ENCODE data around the gene PLEK. TPM values are rescaled to one million over a fixed set of nuclear protein-coding genes. Genes with fewer than 3 reads are reported as not detected.

Gene PLEK
- total and polyA plus RNA-seq, 10 of the 15 experiments (the other 5 are each of a cell fraction or from before 2014, with no cell fraction given): 229 to 804 (median 362) TPM

DNA sequence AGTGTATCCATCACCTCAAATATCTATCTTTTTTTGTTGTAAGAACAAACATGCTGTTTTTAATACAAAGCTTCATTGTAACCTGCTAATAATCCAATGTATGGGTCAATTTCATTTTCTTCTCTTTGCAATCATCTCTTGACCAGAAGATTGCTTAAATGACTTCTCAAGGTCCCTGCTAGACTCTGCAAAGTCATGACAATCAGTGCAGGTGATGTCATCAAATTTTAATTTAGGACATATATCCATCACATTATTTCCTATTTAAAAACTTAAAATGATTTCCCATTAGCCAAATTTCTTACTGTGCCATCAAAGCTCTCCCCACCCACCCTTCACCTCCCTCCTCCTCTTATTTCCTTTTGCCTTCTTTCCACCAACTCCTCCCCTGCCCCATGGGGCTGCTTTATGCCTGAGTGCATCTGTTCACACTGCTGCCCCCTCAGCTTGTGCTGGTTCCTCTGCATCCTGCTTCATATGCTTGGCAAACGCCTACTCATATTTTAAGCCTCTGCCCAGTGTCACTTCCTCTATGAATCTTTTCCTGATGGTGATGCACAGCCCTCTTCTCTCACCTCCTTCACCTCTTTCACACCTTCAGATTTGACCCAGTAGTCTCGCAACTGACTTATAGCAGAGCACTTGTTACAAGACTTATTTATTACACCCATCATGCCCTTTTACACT lies 20.3 kb downstream of the PLEK start (continued):
- TF ChIP-seq SMC3 (IDR thresholded peaks at IDR 0.05; ENCODE audit: borderline replicate concordance, low read length) (peak; percentile 16; the same call in 1 of the 2 replicates), MXI1 (IDR thresholded peaks at IDR 0.05; ENCODE audit: low read depth, low read length) (no peak), RB1 (IDR thresholded peaks at IDR 0.05; ENCODE audit: borderline replicate concordance) (no peak; the same call in 1 of the 2 replicates), FOXK2 (IDR thresholded peaks at IDR 0.05) (no peak), FOXM1 (IDR thresholded peaks at IDR 0.05; ENCODE audit: low read depth, low read length) (0 out of 2 replicates have a peak, but pooled peaks have one; percentile 41), WRNIP1 (IDR thresholded peaks at IDR 0.05; ENCODE audit: borderline replicate concordance, low read depth, low read length) (no peak), CBX3 (IDR thresholded peaks at IDR 0.05; ENCODE audit: borderline replicate concordance, low read depth) (no peak), CHD2 (IDR thresholded peaks at IDR 0.05; ENCODE audit: borderline replicate concordance, low read depth, low read length) (peak; percentile 74; the same call in 1 of the 2 replicates), ZNF207 (IDR thresholded peaks at IDR 0.05; ENCODE audit: borderline replicate concordance) (no peak), CREB1 (IDR thresholded peaks at IDR 0.05; ENCODE audit: low read depth) (0 out of 2 replicates have a peak, but pooled peaks have one; percentile 39), SUZ12 (IDR thresholded peaks at IDR 0.05; ENCODE audit: unreplicated experiment) (no peak), ZBED1 (IDR thresholded peaks at IDR 0.05; ENCODE audit: borderline replicate concordance) (peak; percentile 86), IKZF2 (IDR thresholded peaks at IDR 0.05) (peak; percentile 99 to 100), ATF7 (IDR thresholded peaks at IDR 0.05; ENCODE audit: low read depth) (peak; percentile 92), BMI1 (IDR thresholded peaks at IDR 0.05; ENCODE audit: borderline replicate concordance) (peak; percentile 79), POU2F2 (IDR thresholded peaks at IDR 0.05; ENCODE audit: borderline replicate concordance, low read depth, low read length) (peak; percentile 67; the same call in 1 of the 3 replicates), KAT2A (conservative IDR thresholded peaks at IDR 0.05; ENCODE audit: control insufficient read depth, low read depth, low read length) (no peak), TARDBP (IDR thresholded peaks at IDR 0.05; ENCODE audit: borderline replicate concordance) (no peak), E2F4 (IDR thresholded peaks at IDR 0.05; ENCODE audit: low read depth, low read length) (no peak), BHLHE40 (IDR thresholded peaks at IDR 0.05; ENCODE audit: borderline replicate concordance in 1 of 2, low read depth in 2 of 2, low read length in 1 of 2) (peak; percentile 75 to 76), RELA (IDR thresholded peaks at IDR 0.05; ENCODE audit: borderline replicate concordance, partially characterized antibody) (peak; percentile 43), CEBPB (IDR thresholded peaks at IDR 0.05; ENCODE audit: borderline replicate concordance in 1 of 2, low read depth in 2 of 2, low read length in 2 of 2) (no peak), SREBF1 (IDR thresholded peaks at IDR 0.05; ENCODE audit: low read length) (no peak), YY1 (IDR thresholded peaks at IDR 0.05; ENCODE audit: low read depth, low read length) (peak; percentile 19; the same call in 1 of the 2 replicates), ATF3 (IDR thresholded peaks at IDR 0.05; ENCODE audit: borderline replicate concordance, extremely low read depth, low read depth, low read length) (no peak)
- TF ChIP-seq, protein P1, sequence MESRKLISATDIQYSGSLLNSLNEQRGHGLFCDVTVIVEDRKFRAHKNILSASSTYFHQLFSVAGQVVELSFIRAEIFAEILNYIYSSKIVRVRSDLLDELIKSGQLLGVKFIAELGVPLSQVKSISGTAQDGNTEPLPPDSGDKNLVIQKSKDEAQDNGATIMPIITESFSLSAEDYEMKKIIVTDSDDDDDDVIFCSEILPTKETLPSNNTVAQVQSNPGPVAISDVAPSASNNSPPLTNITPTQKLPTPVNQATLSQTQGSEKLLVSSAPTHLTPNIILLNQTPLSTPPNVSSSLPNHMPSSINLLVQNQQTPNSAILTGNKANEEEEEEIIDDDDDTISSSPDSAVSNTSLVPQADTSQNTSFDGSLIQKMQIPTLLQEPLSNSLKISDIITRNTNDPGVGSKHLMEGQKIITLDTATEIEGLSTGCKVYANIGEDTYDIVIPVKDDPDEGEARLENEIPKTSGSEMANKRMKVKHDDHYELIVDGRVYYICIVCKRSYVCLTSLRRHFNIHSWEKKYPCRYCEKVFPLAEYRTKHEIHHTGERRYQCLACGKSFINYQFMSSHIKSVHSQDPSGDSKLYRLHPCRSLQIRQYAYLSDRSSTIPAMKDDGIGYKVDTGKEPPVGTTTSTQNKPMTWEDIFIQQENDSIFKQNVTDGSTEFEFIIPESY (IDR thresholded peaks at IDR 0.05): no peak
- TF ChIP-seq, protein P2, sequence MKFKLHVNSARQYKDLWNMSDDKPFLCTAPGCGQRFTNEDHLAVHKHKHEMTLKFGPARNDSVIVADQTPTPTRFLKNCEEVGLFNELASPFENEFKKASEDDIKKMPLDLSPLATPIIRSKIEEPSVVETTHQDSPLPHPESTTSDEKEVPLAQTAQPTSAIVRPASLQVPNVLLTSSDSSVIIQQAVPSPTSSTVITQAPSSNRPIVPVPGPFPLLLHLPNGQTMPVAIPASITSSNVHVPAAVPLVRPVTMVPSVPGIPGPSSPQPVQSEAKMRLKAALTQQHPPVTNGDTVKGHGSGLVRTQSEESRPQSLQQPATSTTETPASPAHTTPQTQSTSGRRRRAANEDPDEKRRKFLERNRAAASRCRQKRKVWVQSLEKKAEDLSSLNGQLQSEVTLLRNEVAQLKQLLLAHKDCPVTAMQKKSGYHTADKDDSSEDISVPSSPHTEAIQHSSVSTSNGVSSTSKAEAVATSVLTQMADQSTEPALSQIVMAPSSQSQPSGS (IDR thresholded peaks at IDR 0.05; ENCODE audit: low read length): peak; percentile 87

Measured in GM12878 (cell line).